ENCODE results near the gene RCAN2.

RCAN2 gene

GRCh38 chr6:46276576-46277142 lies 214.6 kb downstream of the RCAN2 start:
- FAIRE-seq (no peak), DNase-seq (ENCODE audit: insufficient read length, low spot score) (no peak)
- TF ChIP-seq POLR2AphosphoS5 (IDR thresholded peaks at IDR 0.05; ENCODE audit: low read depth, low read length), result no peak

- no peak for TF ChIP-seq POU2F2 (IDR thresholded peaks at IDR 0.05; ENCODE audit: low read depth, low read length)
- TF ChIP-seq TAF1 (IDR thresholded peaks at IDR 0.05; ENCODE audit: low read depth, low read length), result no peak
- TF ChIP-seq SPI1 (IDR thresholded peaks at IDR 0.05; ENCODE audit: low read depth, low read length), result no peak
- TF ChIP-seq PAX5 (IDR thresholded peaks at IDR 0.05; ENCODE audit: insufficient read depth, low read length, severe bottlenecking), result no peak
- no peak for TF ChIP-seq POLR2A (IDR thresholded peaks at IDR 0.05; ENCODE audit: low read depth, low read length)
- no peak for TF ChIP-seq POLR2AphosphoS5 (IDR thresholded peaks at IDR 0.05; ENCODE audit: low read depth, low read length)
- no peak for DNase-seq (ENCODE audit: insufficient read length, low spot score)
- no peak for FAIRE-seq
Measured at GRCh38 chr6:46274502-46274901, 216.7 kb downstream of the RCAN2 start.

GRCh38 chr6:46273911-46274310 lies 217.3 kb downstream of the RCAN2 start:
- DNase-seq (ENCODE audit: insufficient read length, low spot score) (no peak), FAIRE-seq (no peak)
- TF ChIP-seq POLR2A (IDR thresholded peaks at IDR 0.05; ENCODE audit: low read depth, low read length) (no peak), TAF1 (IDR thresholded peaks at IDR 0.05; ENCODE audit: low read depth, low read length) (no peak), PAX5 (IDR thresholded peaks at IDR 0.05; ENCODE audit: insufficient read depth, low read length, severe bottlenecking) (no peak), POU2F2 (IDR thresholded peaks at IDR 0.05; ENCODE audit: low read depth, low read length) (no peak), POLR2AphosphoS5 (IDR thresholded peaks at IDR 0.05; ENCODE audit: low read depth, low read length) (no peak), SPI1 (IDR thresholded peaks at IDR 0.05; ENCODE audit: low read depth, low read length) (no peak)

GRCh38 chr6:46271728-46272127 lies 219.5 kb downstream of the RCAN2 start:
- no peak for TF ChIP-seq PAX5 (IDR thresholded peaks at IDR 0.05; ENCODE audit: insufficient read depth, low read length, severe bottlenecking)
- no peak for TF ChIP-seq POU2F2 (IDR thresholded peaks at IDR 0.05; ENCODE audit: low read depth, low read length)
- no peak for TF ChIP-seq SPI1 (IDR thresholded peaks at IDR 0.05; ENCODE audit: low read depth, low read length)
- TF ChIP-seq TAF1 (IDR thresholded peaks at IDR 0.05; ENCODE audit: low read depth, low read length), result no peak
- TF ChIP-seq POLR2AphosphoS5 (IDR thresholded peaks at IDR 0.05; ENCODE audit: low read depth, low read length), result no peak
- no peak for TF ChIP-seq POLR2A (IDR thresholded peaks at IDR 0.05; ENCODE audit: low read depth, low read length)
- FAIRE-seq, result no peak
- no peak for DNase-seq (ENCODE audit: insufficient read length, low spot score)

- TF ChIP-seq POLR2A (IDR thresholded peaks at IDR 0.05; ENCODE audit: low read depth, low read length), result no peak
- no peak for TF ChIP-seq POLR2AphosphoS5 (IDR thresholded peaks at IDR 0.05; ENCODE audit: low read depth, low read length)
- TF ChIP-seq PAX5 (IDR thresholded peaks at IDR 0.05; ENCODE audit: insufficient read depth, low read length, severe bottlenecking), result no peak
- TF ChIP-seq TAF1 (IDR thresholded peaks at IDR 0.05; ENCODE audit: low read depth, low read length), result no peak
- no peak for TF ChIP-seq SPI1 (IDR thresholded peaks at IDR 0.05; ENCODE audit: low read depth, low read length)
- no peak for TF ChIP-seq POU2F2 (IDR thresholded peaks at IDR 0.05; ENCODE audit: low read depth, low read length)
- DNase-seq (ENCODE audit: insufficient read length, low spot score) (no peak), FAIRE-seq (no peak)
Measured at GRCh38 chr6:46271107-46271506, 220.1 kb downstream of the RCAN2 start.

GRCh38 chr6:46270336-46270735 lies 220.9 kb downstream of the RCAN2 start:
- no peak for FAIRE-seq
- TF ChIP-seq TAF1 (IDR thresholded peaks at IDR 0.05; ENCODE audit: low read depth, low read length) (no peak), POU2F2 (IDR thresholded peaks at IDR 0.05; ENCODE audit: low read depth, low read length) (no peak), POLR2AphosphoS5 (IDR thresholded peaks at IDR 0.05; ENCODE audit: low read depth, low read length) (no peak), POLR2A (IDR thresholded peaks at IDR 0.05; ENCODE audit: low read depth, low read length) (no peak), SPI1 (IDR thresholded peaks at IDR 0.05; ENCODE audit: low read depth, low read length) (no peak), PAX5 (IDR thresholded peaks at IDR 0.05; ENCODE audit: insufficient read depth, low read length, severe bottlenecking) (no peak)
- no peak for DNase-seq (ENCODE audit: insufficient read length, low spot score)

- no peak for FAIRE-seq
- DNase-seq (ENCODE audit: insufficient read length, low spot score), result no peak
- no peak for TF ChIP-seq POU2F2 (IDR thresholded peaks at IDR 0.05; ENCODE audit: low read depth, low read length)
- TF ChIP-seq POLR2A (IDR thresholded peaks at IDR 0.05; ENCODE audit: low read depth, low read length), result no peak
- no peak for TF ChIP-seq POLR2AphosphoS5 (IDR thresholded peaks at IDR 0.05; ENCODE audit: low read depth, low read length)
- no peak for TF ChIP-seq TAF1 (IDR thresholded peaks at IDR 0.05; ENCODE audit: low read depth, low read length)
- TF ChIP-seq SPI1 (IDR thresholded peaks at IDR 0.05; ENCODE audit: low read depth, low read length), result no peak
- no peak for TF ChIP-seq PAX5 (IDR thresholded peaks at IDR 0.05; ENCODE audit: insufficient read depth, low read length, severe bottlenecking)
Measured at GRCh38 chr6:46269447-46270229, 221.6 kb downstream of the RCAN2 start.

GRCh38 chr6:46267515-46267914 lies 223.7 kb downstream of the RCAN2 start:
- no peak for TF ChIP-seq POLR2A (IDR thresholded peaks at IDR 0.05; ENCODE audit: low read depth, low read length)
- no peak for TF ChIP-seq TAF1 (IDR thresholded peaks at IDR 0.05; ENCODE audit: low read depth, low read length)
- no peak for TF ChIP-seq POU2F2 (IDR thresholded peaks at IDR 0.05; ENCODE audit: low read depth, low read length)
- no peak for TF ChIP-seq PAX5 (IDR thresholded peaks at IDR 0.05; ENCODE audit: insufficient read depth, low read length, severe bottlenecking)
- no peak for TF ChIP-seq POLR2AphosphoS5 (IDR thresholded peaks at IDR 0.05; ENCODE audit: low read depth, low read length)
- TF ChIP-seq SPI1 (IDR thresholded peaks at IDR 0.05; ENCODE audit: low read depth, low read length), result no peak
- no peak for DNase-seq (ENCODE audit: insufficient read length, low spot score)
- FAIRE-seq, result no peak

- no peak for TF ChIP-seq PAX5 (IDR thresholded peaks at IDR 0.05; ENCODE audit: insufficient read depth, low read length, severe bottlenecking)
- no peak for DNase-seq (ENCODE audit: insufficient read length, low spot score)
- FAIRE-seq, result no peak
Measured at GRCh38 chr6:46265373-46265772, 225.9 kb downstream of the RCAN2 start.

GRCh38 chr6:46263707-46264086 lies 227.6 kb downstream of the RCAN2 start:
- no peak for FAIRE-seq
- TF ChIP-seq PAX5 (IDR thresholded peaks at IDR 0.05; ENCODE audit: insufficient read depth, low read length, severe bottlenecking) (no peak), TAF1 (IDR thresholded peaks at IDR 0.05; ENCODE audit: low read depth, low read length) (no peak), SPI1 (IDR thresholded peaks at IDR 0.05; ENCODE audit: low read depth, low read length) (no peak), POLR2A (IDR thresholded peaks at IDR 0.05; ENCODE audit: low read depth, low read length) (no peak), POLR2AphosphoS5 (IDR thresholded peaks at IDR 0.05; ENCODE audit: low read depth, low read length) (no peak), POU2F2 (IDR thresholded peaks at IDR 0.05; ENCODE audit: low read depth, low read length) (no peak)
- no peak for DNase-seq (ENCODE audit: insufficient read length, low spot score)

All from GM12891 (cell line).